ENCODE results near the gene LAMC2. TPM values are rescaled to one million over a fixed set of nuclear protein-coding genes. Genes with fewer than 3 reads are reported as not detected.

The LAMC2 gene
- total and polyA plus RNA-seq, 2 of the 8 experiments (the other 6 are each of a cell fraction or from before 2014, with no cell fraction given), result 4.6 to 12.9 TPM

- Histone ChIP-seq H3K27me3 (replicated peaks in 1 of 4; ENCODE audit: control insufficient read depth in 3 of 4, extremely low read depth in 1 of 4, insufficient read depth in 3 of 4, low read length in 3 of 4) (no peaks in the 10 kb centered on the region), H4K20me1 (replicated peaks in 1 of 2; ENCODE audit: control insufficient read depth in 1 of 2, insufficient read depth in 2 of 2, low read length in 2 of 2) (no peaks in the 10 kb centered on the region), H3K4me2 (ENCODE audit: insufficient read depth in 1 of 2, low read depth in 2 of 2, low read length in 2 of 2) (peak overlapping the region; percentile 5 to 32; a peak in 1 of 4 replicates), H3K36me3 (ENCODE audit: control insufficient read depth in 2 of 4, insufficient read depth in 4 of 4, low read length in 3 of 4) (no peaks in the 10 kb centered on the region), H4K91ac (replicated peaks; ENCODE audit: insufficient read length, low read length) (peak overlapping the region; percentile 48), H4K8ac (ENCODE audit: extremely low read depth, insufficient read depth, low read length) (no peak overlapping the region), H2BK15ac (ENCODE audit: low read length) (no peak overlapping the region), H2BK12ac (ENCODE audit: low read depth, low read length) (peak overlapping the region; percentile 23; the same call in 1 of the 2 replicates), H3K4me1 (replicated peaks in 1 of 4; ENCODE audit: control insufficient read depth in 3 of 4, insufficient read depth in 4 of 4, low read length in 3 of 4) (peaks cover 5 to 11% (median 8%) of the 10 kb centered on the region in 4 experiments; a peak in 6 of 7 replicates), H3K23me2 (ENCODE audit: low read depth, low read length) (no peaks in the 10 kb centered on the region; the same call in 1 of the 2 replicates), H2BK120ac (replicated peaks; ENCODE audit: low read depth, low read length) (no peak overlapping the region), H3K4ac (replicated peaks; ENCODE audit: insufficient read length, low read depth, low read length) (no peak overlapping the region), H2AK5ac (ENCODE audit: low read depth, low read length) (no peak overlapping the region), H2BK20ac (ENCODE audit: low read length) (no peak overlapping the region), H3K23ac (ENCODE audit: insufficient read length) (no peak overlapping the region), H3K14ac (ENCODE audit: insufficient read length) (no peak overlapping the region), H3K9ac (replicated peaks in 1 of 4; ENCODE audit: extremely low read depth in 1 of 4, low read depth in 3 of 4, low read length in 3 of 4) (no peak overlapping the region), H2AFZ (ENCODE audit: low read length) (no peak overlapping the region), H3K27ac (ENCODE audit: low read depth, low read length) (peak overlapping the region; percentile 9; the same call in 1 of the 2 replicates), H3K79me2 (ENCODE audit: control insufficient read depth in 1 of 2, insufficient read depth in 2 of 2, low read length in 2 of 2) (no peaks in the 10 kb centered on the region), H3K79me1 (ENCODE audit: low read depth, low read length) (no peaks in the 10 kb centered on the region), H3K9me3 (ENCODE audit: insufficient read depth in 2 of 2, low read depth in 1 of 2, low read length in 1 of 2) (no peaks in the 10 kb centered on the region), H3K18ac (ENCODE audit: extremely low read depth, low read length) (no peak overlapping the region), H3K4me3 (ENCODE audit: extremely low read depth in 1 of 4, insufficient read depth in 2 of 4, low read depth in 3 of 4, low read length in 4 of 4) (no peak overlapping the region), H3K56ac (replicated peaks; ENCODE audit: insufficient read length, low read depth, low read length) (no peak overlapping the region), H2BK5ac (ENCODE audit: low read depth, low read length) (peak overlapping the region; percentile 41; the same call in 1 of the 2 replicates), H4K5ac (ENCODE audit: insufficient read length, low read depth, low read length) (no peak overlapping the region)
- no peak for FAIRE-seq
- 74% methylated on average over 3 of the region's 3 CpGs; no CpG with 5 or more reads in 1 of the 2 experiments for WGBS, 2 experiments (ENCODE audit: extremely low coverage in 1 of 2, insufficient coverage in 1 of 2, insufficient read length in 1 of 2, insufficient replicate concordance in 2 of 2, low coverage in 1 of 2, low lambda C conversion rate in 2 of 2, missing lambda C conversion rate in 1 of 2)
- DNase-seq (ENCODE audit: low read depth in 1 of 2, low spot score in 2 of 2), result no peak
- ChIA-PET CTCF (ENCODE audit: partially characterized antibody) (interaction anchor here (0.6 to 1.6 kb wide), 5 partner anchors 9 to 59 kb away, joined by 3 to 4 read pairs (median 3); partner anchors contain the start of gene LAMC2), POLR2A (ENCODE audit: partially characterized antibody) (no interaction called here)
- no peak for TF ChIP-seq EZH2 (IDR thresholded peaks at IDR 0.05; ENCODE audit: low read depth, low read length, severe bottlenecking)
- TF ChIP-seq SIX5 (IDR thresholded peaks at IDR 0.05; ENCODE audit: low read depth, low read length), result no peak
- no peak for TF ChIP-seq SAP30 (IDR thresholded peaks at IDR 0.05; ENCODE audit: insufficient read depth, insufficient replicate concordance, low read length)
- no peak for TF ChIP-seq KDM5A (IDR thresholded peaks at IDR 0.05; ENCODE audit: low read length)
- no peak for TF ChIP-seq POLR2A (IDR thresholded peaks at IDR 0.05; ENCODE audit: control extremely low read depth in 1 of 2, low read depth in 2 of 2, low read length in 2 of 2)
- TF ChIP-seq PHF8 (conservative IDR thresholded peaks at IDR 0.05; ENCODE audit: low read depth, low read length), result no peak
- TF ChIP-seq SRF (IDR thresholded peaks at IDR 0.05; ENCODE audit: low read depth, low read length), result no peak
- no peak for TF ChIP-seq SP4 (IDR thresholded peaks at IDR 0.05; ENCODE audit: low read length)
- TF ChIP-seq RNF2 (IDR thresholded peaks at IDR 0.05; ENCODE audit: borderline replicate concordance, low read depth, low read length, missing control alignments, poor library complexity, severe bottlenecking), result no peak
- TF ChIP-seq ATF2 (IDR thresholded peaks at IDR 0.05; ENCODE audit: low read length), result no peak
- TF ChIP-seq TAF1 (IDR thresholded peaks at IDR 0.05; ENCODE audit: low read depth, low read length), result no peak
- TF ChIP-seq TBP (IDR thresholded peaks at IDR 0.05; ENCODE audit: low read depth, low read length), result no peak
Measured at GRCh38 chr1:183195142-183195574, 9.1 kb downstream of the LAMC2 start.
